RWPE2 (cell line): ENCODE measurements around the gene KIAA1217.

Experiments
- ATAC-seq: fragments of 200-7000 bp; cut with Tn5 transposase; 3 replicates; pipeline ENCODE4 v1.9.1; 2021; ENCODE audit warnings: low read depth
- DNase-seq: peaks from one replicate; pipeline ENCODE4 v3.0.0-alpha.2; 2020; ENCODE audit warnings: low spot score
- H3K27ac ChIP-seq: fragments of 450-650 bp; 2 replicates; pipeline ENCODE4 v1.5.1; 2017; ENCODE audit warnings: mild to moderate bottlenecking; ENCODE audit not compliant: poor library complexity, severe bottlenecking
- H3K27me3 ChIP-seq: fragments of 250-450 bp; sonication (Bioruptor Pico); 2 replicates; pipeline ENCODE4 v1.5.1; 2021; ENCODE audit warnings: mild to moderate bottlenecking, moderate library complexity; ENCODE audit not compliant: insufficient read depth, poor library complexity, severe bottlenecking
- H3K36me3 ChIP-seq: fragments of 250-450 bp; sonication (Bioruptor Pico); 2 replicates; pipeline ENCODE4 v1.5.1; 2020; ENCODE audit warnings: low read depth, mild to moderate bottlenecking, moderate library complexity
- H3K4me1 ChIP-seq: fragments of 250-450 bp; sonication (Bioruptor Pico); 2 replicates; pipeline ENCODE4 v1.5.1; 2021; ENCODE audit warnings: mild to moderate bottlenecking, moderate library complexity; ENCODE audit not compliant: insufficient read depth, poor library complexity, severe bottlenecking
- H3K4me3 ChIP-seq: fragments of 250-450 bp; sonication (Bioruptor Pico); 2 replicates; pipeline ENCODE4 v1.5.1; 2021; ENCODE audit warnings: mild to moderate bottlenecking, moderate library complexity; ENCODE audit not compliant: severe bottlenecking
- H3K9me3 ChIP-seq: fragments of 250-450 bp; sonication (Bioruptor Pico); 2 replicates; pipeline ENCODE4 v1.5.1; 2021; ENCODE audit warnings: mild to moderate bottlenecking, moderate library complexity; ENCODE audit not compliant: severe bottlenecking
- CTCF ChIP-seq: fragments of 450-650 bp; IDR thresholded peaks from one replicate; pipeline ENCODE4 v1.5.1; 2017; ENCODE audit warnings: mild to moderate bottlenecking, moderate library complexity; ENCODE audit not compliant: poor library complexity, severe bottlenecking

KIAA1217 gene

DNA sequence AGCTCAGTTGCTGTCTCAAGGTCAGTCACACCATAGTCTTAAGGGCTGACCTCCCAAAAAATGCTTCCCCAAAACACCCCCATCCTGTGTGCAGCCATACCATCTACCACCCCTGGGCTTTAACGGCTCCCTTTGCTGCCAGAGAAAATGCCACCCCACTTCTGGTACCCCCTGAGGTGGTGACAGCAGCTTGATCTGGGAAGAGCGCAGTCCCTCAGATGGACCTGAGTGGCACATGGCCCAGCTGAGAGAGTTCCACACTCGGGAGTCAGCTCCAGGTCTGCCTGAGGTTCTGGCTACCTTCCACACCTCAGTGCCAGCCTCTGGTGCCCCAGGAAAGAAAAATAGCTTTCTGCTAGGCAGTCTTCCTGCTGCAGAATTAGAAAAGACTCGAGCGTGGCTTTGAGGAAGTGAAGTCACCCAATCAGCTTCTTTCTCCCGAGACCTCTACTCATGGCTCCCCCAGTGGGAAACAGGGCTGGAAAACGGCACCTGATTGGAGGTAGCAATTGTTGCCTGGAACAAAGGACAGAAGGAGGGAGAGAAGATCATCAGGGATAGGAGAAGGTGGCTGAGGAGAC, 363.0 kb downstream of the KIAA1217 start:
- DNase-seq: no peak
- H3K4me3 ChIP-seq: no peak overlapping the region
- no peaks in the 10 kb centered on the region for H3K27me3 ChIP-seq
- ATAC-seq: no peak
- H3K9me3 ChIP-seq: no peaks in the 10 kb centered on the region
- TF ChIP-seq CTCF: no peak
- no peak overlapping the region for H3K27ac ChIP-seq
- no peaks in the 10 kb centered on the region for H3K36me3 ChIP-seq
- H3K4me1 ChIP-seq: no peaks in the 10 kb centered on the region

DNA sequence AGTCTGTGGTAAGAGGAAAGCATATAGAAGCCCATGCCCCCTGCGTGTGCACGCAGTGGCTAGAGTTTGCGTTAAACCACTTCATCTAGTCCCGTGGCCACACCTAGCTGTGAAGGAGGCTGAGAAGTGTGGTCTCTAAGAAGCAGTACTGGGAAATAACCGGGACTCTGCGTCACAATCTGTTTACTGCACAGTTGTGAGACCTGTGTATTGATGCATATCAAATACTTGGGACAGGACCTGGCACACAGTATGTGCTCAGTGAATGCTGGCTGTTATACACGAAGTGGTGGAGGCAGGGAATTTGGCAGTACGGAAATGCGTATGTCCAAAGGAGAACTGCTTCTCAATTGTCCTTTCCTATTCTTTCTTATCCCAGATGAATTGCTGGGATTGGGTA, 365.2 kb downstream of the KIAA1217 start:
- no peaks in the 10 kb centered on the region for H3K36me3 ChIP-seq
- H3K9me3 ChIP-seq: no peaks in the 10 kb centered on the region
- no peaks in the 10 kb centered on the region for H3K27me3 ChIP-seq
- no peak for ATAC-seq
- H3K27ac ChIP-seq: no peak overlapping the region
- DNase-seq: no peak
- no peak overlapping the region for H3K4me3 ChIP-seq
- no peak for TF ChIP-seq CTCF
- no peaks in the 10 kb centered on the region for H3K4me1 ChIP-seq

DNA sequence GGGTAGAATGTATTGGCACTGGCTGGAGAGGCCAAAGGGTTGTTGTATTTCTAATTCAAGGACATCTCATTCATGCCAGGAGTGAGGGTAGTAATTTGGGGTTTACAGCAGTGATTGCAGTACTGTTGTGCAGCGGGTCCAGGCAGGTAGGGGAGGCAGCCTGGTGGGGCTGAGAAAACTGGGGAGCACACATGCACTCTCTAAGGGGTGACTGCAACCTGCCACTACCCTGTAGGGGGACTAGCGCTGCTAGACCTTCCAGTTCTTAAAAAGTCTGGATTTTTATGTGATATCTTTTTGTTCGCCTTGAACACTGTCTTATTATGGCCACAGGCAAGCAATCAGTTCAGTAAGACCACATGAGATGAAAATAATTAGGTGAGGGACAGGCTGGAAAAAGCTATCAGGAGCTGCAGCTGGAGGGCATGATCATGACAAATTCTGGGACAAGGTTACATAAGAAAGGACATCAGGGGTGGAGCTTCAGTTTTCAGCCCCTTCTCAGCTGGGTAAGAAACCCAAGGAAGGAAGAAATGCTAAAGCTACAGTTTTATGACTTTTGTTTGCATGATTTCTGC, 365.7 kb downstream of the KIAA1217 start:
- H3K36me3 ChIP-seq: no peaks in the 10 kb centered on the region
- no peaks in the 10 kb centered on the region for H3K9me3 ChIP-seq
- H3K4me1 ChIP-seq: no peaks in the 10 kb centered on the region
- no peak overlapping the region for H3K27ac ChIP-seq
- ATAC-seq (no peak), DNase-seq (no peak)
- no peak overlapping the region for H3K4me3 ChIP-seq
- TF ChIP-seq CTCF: no peak
- H3K27me3 ChIP-seq: no peaks in the 10 kb centered on the region

GRCh38 chr10:24575481-24576002, 366.6 kb downstream of the KIAA1217 start:
- no peaks in the 10 kb centered on the region for H3K4me1 ChIP-seq
- no peaks in the 10 kb centered on the region for H3K36me3 ChIP-seq
- no peaks in the 10 kb centered on the region for H3K27me3 ChIP-seq
- ATAC-seq (no peak), DNase-seq (no peak)
- H3K9me3 ChIP-seq: no peaks in the 10 kb centered on the region
- H3K27ac ChIP-seq: no peak overlapping the region
- H3K4me3 ChIP-seq: no peak overlapping the region
- no peak for TF ChIP-seq CTCF

DNA sequence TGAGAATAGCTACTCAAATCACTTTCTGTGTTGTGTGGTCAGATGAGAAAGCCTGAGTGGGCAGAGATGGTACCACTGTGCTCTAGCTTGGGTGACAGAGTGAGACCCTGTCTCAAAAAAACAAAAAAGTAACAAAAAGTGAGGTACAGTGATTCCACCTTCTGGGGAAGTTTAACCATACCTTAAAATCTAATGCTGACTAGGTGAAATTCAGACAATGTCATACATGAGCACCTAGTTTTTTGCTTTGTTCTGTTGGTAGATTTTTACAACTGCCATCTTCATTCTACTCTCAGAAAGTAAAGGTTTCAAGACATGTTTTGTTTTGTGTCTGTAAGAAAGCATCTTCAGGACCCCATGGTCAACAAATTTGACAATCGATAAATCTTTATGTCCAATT, 370.5 kb downstream of the KIAA1217 start:
- H3K36me3 ChIP-seq: no peaks in the 10 kb centered on the region; the same call in 1 of the 2 replicates
- no peak for ATAC-seq
- DNase-seq: no peak
- H3K9me3 ChIP-seq: no peaks in the 10 kb centered on the region
- no peak overlapping the region for H3K4me3 ChIP-seq
- no peaks in the 10 kb centered on the region for H3K27me3 ChIP-seq
- H3K4me1 ChIP-seq: no peaks in the 10 kb centered on the region
- no peak for TF ChIP-seq CTCF
- H3K27ac ChIP-seq: no peak overlapping the region
